Fibroblast of skin of back (primary cell): Measurements from ENCODE around the gene PKIB.
A peak's percentile ranks its signal among the peaks of the same experiment; 100 is the strongest.
"Not testable (repeated sequence)": the region's sequence is repeated elsewhere in the genome, so short reads cannot be mapped to it uniquely, and the experiment has no call there.

Experiments
- DNase-seq: peaks from one replicate; pipeline ENCODE4 v3.0.0-alpha.2; 2013

Gene PKIB

DNA sequence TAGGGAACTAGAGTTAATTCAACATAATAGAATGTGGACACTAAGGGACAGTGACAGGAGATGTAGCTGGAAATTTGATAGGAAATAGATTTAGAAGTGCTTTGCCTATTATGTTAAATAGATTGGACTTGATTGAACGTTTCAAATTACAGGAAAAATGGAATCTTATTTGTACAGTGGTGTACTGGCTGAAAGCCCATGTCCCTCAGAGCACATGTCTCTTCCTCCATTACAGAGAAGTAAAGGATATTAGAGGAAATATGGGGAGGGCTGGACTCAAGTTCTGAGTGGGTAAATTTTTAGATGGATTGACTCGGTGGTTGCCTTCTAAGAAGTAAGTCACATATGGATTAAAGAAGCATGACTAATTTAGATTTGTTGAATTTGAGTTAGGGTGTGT, 11.4 kb downstream of the PKIB start:
- DNase-seq: no peak

DNA sequence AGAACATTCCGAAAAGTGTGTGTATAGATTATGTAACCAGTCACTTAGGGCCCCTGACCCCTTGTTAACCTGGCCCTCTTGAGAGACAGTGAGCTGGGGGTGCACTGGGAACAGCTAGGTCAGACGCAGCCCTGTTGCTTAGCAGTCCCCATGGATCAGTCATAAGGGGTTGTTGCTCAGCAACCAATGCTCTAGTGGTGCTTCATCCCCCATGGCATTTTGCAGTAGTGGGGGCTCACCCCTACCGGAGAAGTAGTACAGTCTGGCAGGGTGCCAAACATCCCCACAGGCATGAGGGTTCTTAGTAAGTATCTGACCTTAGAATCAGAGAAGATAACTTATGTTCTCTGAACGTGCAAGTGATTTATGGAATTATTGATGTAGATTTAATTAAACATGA, 12.3 kb downstream of the PKIB start:
- no peak for DNase-seq

DNA sequence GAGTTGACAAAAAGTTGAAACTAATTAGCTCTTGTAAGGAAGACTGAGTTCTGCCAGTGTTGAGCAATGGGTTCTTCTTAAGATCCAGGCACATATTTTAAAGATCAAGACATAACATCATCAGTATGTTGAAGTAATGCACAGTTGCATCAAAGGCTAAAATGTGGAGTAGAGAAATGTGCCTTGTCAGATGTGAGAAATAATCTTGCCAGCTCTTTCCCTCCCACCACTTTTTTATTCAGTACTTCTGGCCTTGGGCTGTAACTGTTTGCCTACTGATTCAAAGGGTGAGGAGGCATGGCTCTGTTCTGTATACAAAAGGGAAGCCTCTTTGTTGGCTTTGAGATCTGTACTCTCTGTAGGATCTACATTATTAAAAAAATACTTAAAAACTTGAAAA, 13.1 kb downstream of the PKIB start:
- DNase-seq: no peak

DNA sequence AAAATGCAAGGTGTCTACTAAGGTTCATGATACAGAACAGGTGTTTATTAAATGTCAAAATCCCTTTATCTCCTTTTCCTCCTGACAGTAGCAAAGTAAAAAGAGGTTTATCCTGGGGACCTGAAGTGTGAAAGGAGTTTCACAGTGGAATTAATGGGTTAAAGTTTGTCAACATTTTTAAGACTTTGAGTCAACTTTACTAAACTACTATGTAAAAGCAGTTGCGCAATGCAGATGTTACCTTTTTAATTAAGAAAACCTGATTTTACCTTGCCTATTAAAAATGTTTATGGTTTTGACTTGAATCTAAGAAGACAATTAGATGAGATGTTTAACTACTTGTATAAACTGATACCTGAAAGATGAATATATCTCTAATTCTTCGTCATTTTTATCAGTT, 14.6 kb downstream of the PKIB start:
- no peak for DNase-seq

DNA sequence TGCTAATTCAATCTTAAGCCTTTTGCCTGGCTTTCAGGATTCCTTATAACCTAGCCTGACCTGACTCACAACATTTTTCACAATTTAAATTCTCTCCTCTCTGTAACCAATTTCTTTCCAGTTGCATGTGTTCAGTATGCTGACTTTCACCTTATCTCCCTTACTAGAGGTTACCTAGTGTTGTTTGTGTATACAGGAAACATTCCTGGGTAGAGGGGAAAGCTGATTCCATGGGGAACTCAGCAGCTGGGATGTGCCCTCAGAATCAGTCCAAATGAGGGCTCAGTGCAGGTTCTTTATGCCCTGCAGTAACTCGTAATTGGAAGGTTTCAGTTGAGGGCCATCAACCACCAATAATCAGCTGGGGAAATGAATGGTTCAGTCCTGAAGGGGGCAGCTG, 18.5 kb downstream of the PKIB start:
- no peak for DNase-seq

DNA sequence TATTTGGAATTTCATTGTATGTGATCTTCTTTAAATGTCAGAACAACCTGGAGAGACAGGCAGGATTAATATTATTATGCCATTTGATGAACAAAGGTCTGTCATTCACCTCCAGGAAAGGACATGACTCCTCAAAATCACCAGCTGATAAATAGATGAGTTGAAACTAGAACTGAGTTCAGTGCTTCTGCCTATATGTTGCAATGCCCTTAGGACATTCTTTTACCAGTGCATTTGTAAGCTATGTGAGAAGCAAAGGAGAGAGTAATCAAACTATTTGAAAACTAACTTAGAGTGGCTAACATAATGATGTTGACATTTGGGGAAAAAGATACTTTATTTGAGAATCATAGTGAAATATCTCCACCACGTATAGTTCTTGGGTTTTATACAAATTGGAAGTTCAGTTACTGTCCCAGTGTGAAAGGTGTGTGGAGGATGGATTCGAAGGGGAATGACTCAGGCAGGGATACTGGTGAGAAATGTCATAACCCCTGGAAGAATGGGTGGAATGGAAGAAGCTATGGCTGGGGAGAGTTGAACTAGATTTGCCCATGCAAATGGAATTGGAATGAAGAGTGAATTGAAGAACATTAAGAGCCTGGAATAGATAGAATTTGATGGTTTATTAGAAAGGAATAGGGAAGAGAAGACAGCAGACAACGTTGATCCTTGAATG, 21.5 kb downstream of the PKIB start:
- no peak for DNase-seq

DNA sequence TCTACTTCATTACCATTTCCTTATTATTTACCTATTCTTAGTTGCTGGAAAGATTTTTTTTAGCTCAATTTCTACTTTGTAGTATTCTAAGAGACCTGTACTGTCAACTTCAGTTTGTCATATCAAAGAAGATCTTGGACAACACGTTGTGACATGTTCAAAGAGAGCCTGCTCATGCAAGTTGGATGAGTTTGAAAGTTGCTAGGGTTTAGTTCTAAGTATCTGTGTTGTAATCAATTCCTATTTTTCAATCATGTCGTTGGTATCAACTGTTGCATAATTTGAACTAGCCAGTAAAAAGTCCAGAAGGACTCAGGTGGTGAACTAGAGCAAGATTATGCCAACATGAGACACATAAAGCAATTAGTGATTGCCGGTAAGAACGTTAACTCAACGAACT, 30.2 kb downstream of the PKIB start:
- DNase-seq: no peak

DNA sequence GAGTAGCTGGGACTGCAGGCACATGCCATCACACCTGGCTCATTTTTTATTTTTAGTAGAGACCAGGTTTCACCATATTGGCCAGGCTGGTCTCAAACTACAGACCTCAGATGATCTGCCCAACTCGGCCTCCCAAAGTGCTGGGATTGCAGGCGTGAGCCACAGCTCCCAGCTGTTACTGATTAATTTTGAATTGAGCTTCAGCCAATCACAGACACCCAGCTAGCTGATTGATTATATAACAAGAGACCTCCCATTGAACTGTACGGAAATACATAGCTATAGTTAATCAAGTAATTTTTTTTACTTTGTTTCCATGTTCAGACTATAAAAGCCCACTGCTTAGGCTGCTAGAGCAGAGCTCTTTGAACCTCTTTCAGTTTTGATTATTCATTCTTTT, 31.6 kb downstream of the PKIB start:
- DNase-seq: no peak

DNA sequence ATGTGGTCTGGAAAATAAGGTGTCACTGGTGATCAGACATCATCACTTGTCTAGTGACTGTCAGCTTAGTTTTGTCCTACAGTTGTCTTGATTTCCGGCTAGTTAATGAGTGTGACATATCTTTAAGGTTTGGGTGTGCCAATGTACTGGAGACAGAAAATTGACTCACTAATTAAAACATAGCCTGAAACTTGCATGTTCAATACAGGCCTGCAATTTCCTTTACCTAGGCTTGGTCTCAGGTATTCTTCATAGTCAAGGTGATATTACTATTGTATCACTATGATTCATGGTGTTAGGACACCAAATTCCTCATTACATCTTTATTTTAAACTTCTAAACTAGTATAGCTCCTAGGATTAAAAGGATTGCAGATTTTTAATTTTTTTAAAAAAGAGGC, 32.4 kb downstream of the PKIB start:
- DNase-seq: not testable (repeated sequence)

DNA sequence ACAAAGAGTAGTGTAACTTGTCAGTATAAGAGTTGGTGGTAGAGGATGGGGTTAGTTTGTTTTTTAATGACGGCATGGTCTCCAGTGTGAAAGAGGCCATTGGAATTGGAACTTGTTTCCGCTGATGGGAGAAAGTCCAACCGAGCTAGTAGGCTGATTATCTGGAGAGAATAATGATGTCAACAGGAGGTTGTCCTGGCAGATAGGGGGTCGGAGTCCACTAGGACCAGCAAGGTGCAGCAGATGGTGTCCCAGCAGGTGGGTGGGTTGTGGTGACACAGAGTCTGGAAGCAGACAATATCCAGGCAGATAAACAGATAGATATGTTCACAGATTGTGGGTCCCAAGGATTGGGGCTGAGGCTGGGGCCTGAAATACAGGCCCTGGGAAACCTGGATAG, 35.1 kb downstream of the PKIB start:
- no peak for DNase-seq

DNA sequence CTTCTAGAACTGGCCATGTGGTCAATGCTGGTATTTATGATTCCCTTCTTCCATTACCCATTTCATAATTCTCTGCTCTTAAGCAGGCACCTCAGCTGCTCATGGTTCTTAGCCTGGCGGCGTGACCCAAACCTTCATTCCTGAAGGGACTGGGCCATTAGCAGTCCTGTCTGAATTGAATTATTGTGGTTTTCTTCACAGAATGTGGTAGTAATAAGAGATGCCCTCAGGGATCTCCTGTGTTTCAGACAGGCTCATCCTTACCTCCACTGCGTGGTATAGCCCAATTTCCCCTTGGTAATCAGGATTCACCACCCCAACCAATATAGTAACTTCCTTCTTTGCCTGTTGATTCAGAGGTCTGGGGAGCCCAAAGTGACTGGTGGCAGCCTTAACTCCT, 37.6 kb downstream of the PKIB start:
- DNase-seq: no peak

DNA sequence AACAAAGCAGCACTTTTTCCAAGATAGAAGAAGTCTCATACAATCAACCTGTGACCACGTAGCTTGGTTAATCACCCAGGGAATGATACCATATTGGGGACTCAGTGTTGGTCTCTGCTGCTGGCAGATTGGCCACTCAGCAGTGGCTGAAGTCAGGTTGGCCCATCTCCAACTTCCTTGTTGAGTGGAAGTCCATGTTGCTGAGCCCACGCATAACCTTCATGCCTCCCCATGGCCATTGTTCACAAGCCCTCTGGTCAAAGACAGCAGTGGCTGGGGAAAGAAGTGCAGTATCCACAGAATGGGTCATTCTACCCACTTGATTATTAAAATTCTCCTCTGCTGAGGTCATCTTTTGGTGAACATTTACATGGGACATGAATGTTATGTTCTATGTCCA, 38.5 kb downstream of the PKIB start:
- DNase-seq: no peak

DNA sequence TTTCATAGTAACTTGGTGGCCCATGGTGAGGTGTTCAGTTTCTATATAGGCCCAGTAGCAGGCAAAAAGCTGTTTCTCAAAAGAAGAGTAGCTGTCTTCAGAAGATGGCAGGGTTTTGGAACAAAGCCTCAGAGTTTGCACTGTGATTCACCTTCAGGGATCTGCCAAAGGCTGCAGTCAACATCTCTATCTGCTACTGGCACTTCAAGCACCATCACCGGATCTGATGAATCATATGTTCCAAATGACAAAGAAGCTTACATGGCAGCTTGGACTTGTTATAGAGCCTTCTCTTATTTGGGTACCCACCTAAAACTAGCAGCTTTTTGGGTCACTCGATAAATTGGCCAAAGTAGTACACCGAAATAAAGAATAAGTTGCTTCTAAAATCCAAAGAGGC, 39.5 kb downstream of the PKIB start:
- no peak for DNase-seq

DNA sequence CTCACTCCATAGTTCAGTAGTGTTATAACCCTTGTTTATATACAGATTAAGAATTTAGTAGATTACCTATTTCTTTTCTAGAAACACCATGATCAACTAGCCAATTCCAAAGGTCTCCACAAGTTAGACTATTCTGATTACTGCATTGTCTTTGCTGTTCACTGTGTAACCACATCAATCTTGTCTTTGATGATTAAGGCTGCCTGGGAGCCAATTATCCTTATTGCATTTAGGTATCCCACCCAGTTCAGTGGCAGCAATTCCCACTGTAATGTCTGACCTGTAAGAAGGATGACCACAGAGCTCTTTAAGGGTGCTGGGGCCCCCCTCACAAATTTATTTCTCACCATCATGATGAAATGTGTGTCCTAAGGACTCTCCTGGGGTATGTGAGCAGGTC, 40.2 kb downstream of the PKIB start:
- DNase-seq: no peak

DNA sequence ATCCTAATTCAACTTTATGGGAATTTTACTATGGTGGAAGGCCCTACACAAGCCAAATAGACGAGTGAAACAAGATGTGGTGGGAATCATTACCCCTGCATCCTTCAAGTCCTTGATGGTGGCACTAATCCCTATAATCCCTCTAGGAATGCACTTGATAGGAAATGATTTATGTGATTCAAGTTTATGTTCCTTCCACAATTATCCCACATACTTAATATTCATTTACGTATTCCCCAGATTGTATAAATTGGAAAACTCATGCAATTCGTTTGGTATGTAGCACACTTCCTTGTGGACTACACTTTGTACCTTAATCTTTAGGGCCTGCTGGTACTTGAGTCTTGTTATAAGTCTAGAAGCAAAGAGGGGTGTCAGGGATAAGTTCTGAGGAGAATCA, 40.8 kb downstream of the PKIB start:
- DNase-seq: no peak

DNA sequence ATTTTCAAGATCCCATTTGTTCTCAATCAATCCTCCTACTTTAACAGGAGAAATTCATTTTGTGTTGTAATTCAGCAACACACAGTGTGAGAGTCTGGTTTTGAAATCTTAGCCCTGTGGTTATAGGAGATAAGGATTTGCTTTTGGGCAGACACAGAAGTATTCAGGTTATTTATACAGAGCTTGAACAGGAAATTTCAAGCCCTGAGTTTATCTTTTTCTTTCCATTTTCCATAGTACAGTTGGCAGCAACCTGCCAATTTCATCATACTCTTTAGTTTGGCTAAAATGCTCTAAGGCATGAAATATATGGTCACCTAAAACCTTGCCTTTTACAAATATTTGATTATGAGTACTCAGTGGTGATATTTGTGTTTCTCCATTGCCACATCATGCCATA, 41.4 kb downstream of the PKIB start:
- peak; percentile 13 for DNase-seq

DNA sequence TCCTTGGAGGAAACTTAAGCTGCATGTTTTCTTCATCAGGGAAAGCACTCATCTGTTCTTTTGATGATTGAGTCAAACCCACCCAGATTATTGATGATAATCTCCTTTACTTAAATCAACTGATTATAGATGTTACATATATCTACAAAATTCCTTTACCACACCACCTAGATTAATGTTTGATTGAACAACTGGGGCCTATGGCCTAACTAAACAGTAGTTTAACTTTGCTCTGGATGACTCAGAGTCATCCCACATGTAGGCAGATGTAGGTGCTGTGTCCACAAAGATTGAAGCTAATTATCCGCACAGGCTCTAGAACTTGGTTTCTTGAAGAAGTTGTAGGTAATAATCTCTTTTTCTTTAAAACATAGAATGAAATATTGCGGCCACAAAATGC, 42.2 kb downstream of the PKIB start:
- no peak for DNase-seq

DNA sequence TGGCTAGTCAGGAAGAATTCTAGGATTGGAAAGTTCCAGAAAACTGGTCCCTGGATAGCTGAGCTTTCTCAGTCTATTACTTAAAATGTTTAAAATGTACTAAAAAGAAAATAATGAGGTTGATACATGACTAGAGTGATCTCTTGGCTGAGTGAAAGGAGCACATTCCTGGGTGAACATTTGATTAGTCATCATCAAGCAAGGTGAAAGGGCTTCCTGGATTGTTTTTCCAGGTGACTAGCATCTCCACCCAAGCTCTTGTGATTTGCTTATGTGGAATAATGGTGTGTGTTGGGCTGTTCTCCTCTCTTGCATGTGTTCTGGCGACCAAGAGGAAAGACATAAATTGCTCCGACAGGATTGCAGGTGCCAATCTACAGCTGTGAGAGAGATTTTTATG, 42.9 kb downstream of the PKIB start:
- peak; percentile 4 for DNase-seq

DNA sequence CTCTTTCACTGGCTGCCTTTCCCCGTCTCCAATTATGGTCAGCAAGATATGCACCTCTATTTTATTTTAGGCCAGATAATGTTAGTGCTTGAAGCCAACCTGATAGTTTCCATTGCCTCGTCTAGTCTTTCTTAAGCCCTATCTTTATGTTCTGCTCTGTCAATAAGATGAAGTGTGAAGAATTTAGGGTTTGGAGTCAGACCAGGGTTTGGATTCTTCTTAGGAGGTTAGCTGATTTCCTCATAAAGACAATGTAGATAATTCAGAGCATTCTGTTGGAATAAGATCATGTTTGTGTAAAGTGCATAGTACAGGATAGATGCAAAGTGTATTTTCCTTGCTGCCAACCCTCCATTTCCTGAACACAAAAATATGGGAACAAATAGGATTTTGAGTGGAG, 43.8 kb downstream of the PKIB start:
- DNase-seq: no peak

DNA sequence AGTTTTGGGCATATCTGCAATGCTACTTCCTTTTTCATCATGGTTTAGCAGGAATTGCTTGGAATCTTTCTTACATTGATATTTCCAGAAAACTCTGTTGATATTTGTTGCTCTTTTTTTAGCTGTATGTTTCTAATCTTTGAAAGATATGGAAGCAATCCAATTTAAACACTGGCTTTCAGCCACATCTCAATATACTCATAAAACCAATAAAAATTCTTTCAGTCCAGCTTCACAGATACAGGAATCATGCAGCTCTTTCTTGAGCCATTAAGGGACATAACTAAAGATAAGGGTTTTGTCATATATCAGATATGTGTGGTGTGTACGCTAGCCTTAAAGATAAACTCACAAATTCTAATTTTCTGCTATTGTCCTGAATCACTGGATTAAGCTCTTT, 47.4 kb downstream of the PKIB start:
- DNase-seq: peak; percentile 30

DNA sequence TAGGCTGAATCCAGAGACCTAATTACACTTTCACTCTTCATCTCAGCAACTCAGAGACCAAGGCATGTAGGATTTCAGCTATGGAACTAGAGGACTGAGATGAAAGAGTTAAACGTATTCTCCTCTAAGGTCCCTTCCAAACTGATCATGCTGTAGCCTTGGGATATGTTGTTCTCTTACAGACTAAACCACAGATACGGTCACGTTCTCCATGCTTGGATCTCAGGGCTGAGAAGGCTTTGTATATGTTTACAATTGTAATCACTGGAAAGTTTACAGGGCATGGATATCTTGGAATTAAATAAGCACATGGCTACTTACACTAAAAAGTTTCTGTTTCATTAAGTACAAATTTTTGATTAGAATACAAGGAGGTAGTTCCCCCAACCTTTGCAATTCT, 50.1 kb downstream of the PKIB start:
- no peak for DNase-seq

DNA sequence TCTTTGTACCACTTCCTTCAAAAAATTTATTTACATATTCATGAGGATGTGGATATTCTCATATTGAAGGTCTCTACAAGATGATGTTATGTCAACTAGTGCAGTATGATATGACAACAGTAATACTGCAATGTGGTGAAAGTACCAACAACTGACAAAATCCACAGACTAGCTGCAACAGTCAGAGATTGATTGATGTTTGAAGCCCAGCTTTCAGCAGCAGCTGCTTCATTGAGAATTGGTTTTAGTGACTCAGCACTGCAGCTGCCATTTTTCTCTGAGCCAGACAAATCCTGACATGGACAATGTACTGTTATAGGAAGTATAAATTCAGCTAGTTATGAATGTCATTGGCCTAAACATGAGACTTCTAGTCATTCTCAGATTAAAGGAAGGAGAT, 53.8 kb downstream of the PKIB start:
- no peak for DNase-seq

DNA sequence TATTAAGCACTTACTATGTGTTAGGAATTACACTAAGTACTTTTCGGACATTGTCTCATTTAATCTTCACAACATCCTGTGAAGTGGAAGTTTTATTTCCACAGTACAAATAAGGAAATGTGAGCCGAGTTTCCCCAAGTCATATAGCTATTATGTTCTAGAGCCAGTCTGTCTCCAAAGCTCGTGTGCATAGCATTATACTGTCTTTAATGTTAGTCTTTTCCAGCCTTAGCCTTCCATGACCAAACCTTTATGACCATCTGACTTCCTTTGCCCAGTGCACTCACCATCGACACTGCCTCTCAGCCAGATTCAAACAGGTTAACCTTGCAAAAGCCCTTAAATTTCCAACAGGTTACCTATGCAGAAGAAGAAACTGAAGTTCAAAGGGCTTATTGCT, 55.7 kb downstream of the PKIB start:
- no peak for DNase-seq

DNA sequence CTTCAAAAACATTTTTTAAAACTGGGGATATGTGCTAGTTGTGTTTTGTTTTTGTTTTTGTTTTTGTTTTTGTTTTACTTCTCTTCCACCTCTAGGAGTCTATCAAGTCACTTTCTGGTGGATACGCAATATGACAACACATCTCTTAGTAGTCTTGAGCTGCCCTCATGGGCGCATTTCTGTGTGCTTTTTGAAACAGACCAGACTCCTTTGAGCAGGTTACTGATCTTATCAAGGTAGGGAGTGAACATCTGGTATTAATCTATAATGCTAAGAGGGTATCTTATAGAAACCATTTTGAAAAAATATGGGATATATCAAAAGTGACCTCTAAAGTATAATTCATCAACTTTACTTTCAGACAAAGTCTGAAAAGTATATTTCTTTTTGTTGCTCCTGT, 56.2 kb downstream of the PKIB start:
- no peak for DNase-seq

DNA sequence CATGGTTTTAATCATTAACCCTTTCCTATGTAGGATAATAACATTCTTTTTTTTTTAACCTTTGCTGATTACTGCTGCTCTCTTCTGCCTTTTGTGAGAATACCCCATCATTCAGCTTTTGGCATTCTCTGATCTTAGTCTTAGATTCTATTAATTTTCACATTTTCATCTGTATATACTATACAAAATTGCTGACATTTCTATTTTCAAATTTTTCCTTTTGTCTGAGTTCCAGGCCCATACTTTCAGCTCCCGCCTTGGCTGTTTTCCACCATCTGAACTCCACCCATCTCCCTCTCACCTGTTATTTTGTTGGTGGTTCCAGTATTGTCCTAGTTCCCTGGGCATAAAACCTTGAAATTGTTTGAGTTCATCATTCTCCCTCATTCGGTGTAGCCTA, 59.2 kb downstream of the PKIB start:
- no peak for DNase-seq

DNA sequence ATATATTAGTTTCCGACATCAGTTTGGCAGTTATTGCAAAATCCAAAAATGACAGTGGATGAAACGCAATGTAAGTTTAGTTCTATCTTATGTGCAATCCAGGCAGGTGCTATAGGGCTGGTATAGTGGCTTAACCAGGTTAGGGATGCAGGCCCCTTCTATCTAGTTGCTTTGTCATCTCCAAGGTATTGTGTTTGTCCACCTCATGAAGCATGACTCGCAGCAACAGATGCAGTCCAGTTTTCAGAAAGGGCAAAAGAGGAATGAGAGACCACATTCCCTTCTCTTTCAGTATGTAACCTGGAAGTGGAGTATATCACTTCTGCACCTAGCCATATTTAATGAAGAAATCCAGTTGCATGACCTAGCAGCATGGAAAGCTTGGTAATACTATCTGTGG, 59.7 kb downstream of the PKIB start:
- DNase-seq: no peak
